ENCODE measurements around the gene ERGIC1.

DNA sequence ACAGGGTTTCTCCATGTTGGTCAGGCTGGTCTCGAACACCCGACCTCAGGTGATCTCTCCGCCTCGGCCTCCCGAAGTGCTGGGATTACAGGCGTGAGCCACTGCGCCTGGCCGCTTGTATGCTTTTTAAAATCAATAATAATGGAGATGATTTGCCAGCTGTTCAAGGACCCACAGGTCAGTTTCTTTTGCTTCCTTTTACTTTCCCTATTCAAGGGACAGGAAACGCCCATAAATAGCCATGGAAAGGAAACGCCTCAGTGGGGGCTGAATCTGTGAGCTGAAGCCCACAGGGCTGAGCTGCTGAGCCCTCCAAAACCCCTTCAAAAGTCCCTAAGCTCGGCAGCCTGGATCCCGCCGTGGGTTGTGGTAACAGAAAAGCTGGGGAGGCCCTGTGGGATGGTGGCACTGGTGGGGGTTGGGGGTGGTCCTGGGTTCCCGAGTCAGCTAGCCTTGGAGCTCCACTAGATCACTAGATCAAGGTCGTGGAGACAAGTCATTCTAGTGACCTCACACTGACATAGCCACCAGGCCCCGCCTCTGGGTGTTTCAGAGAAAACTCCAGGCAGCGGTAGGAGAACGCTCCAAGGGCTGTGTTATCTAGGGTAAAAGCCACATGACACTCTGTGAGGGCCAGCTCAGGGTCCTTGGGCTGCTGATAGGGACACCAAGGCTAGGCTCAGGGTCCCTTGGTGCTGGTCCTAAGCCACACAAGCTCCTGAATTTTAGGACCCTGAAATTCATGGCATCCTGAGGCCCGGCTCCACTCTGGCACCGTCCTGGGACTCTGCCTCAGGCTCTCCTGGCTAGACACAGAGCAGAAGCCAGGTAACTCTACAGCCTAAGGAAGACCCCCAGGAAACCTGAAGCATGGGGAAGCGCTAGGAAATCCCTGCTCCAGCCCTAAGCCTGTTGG lies 45.0 kb upstream of the ERGIC1 start:
- TF ChIP-seq, protein P1, sequence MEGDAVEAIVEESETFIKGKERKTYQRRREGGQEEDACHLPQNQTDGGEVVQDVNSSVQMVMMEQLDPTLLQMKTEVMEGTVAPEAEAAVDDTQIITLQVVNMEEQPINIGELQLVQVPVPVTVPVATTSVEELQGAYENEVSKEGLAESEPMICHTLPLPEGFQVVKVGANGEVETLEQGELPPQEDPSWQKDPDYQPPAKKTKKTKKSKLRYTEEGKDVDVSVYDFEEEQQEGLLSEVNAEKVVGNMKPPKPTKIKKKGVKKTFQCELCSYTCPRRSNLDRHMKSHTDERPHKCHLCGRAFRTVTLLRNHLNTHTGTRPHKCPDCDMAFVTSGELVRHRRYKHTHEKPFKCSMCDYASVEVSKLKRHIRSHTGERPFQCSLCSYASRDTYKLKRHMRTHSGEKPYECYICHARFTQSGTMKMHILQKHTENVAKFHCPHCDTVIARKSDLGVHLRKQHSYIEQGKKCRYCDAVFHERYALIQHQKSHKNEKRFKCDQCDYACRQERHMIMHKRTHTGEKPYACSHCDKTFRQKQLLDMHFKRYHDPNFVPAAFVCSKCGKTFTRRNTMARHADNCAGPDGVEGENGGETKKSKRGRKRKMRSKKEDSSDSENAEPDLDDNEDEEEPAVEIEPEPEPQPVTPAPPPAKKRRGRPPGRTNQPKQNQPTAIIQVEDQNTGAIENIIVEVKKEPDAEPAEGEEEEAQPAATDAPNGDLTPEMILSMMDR (IDR thresholded peaks at IDR 0.05) = no peak
- TF ChIP-seq POLR2AphosphoS5 (IDR thresholded peaks at IDR 0.05) = no peak

Data from gastroesophageal sphincter (tissue), 3 donors.